Thoracic aorta (tissue), 2 donors: ENCODE data around the gene LAMA1. TPM values are rescaled to one million over a fixed set of nuclear protein-coding genes. Genes with fewer than 3 reads are reported as not detected.

Experiments used
- ATAC-seq: fragments of 150-250 bp; one replicate; pipeline ENCODE4 v1.8.0; 2017; ENCODE audit warnings: low read depth; ENCODE audit not compliant: insufficient number of reproducible peaks, low FRiP score
- DNase-seq: peaks from one replicate; pipeline ENCODE4 v3.0.0-alpha.2; 2020; ENCODE audit warnings: low spot score
- H3K27ac ChIP-seq, 2 donors: fragments of 200-600 bp; sonication (generic); 1 replicate in 1 of 2; 2 replicates in 1 of 2; pipeline ENCODE4 v1.5.1; 2016; ENCODE audit warnings: mild to moderate bottlenecking in 2 of 2, moderate library complexity in 2 of 2
- H3K27me3 ChIP-seq: fragments of 200-600 bp; sonication (generic); replicated peaks from 2 replicates; pipeline ENCODE4 v1.6.0; 2016; ENCODE audit warnings: mild to moderate bottlenecking; ENCODE audit not compliant: insufficient read depth
- H3K36me3 ChIP-seq: fragments of 200-600 bp; sonication (generic); one replicate; pipeline ENCODE4 v1.5.1; 2016
- H3K4me1 ChIP-seq, 2 donors: fragments of 200-600 bp; sonication (generic); 1 replicate in 1 of 2; 2 replicates in 1 of 2; pipeline versions ENCODE4 v1.5.1 to v1.6.0; 2016; ENCODE audit warnings: low read depth in 2 of 2, mild to moderate bottlenecking in 1 of 2; ENCODE audit not compliant: control insufficient read depth in 1 of 2
- H3K4me3 ChIP-seq: fragments of 200-600 bp; sonication (generic); 2 replicates; pipeline ENCODE4 v1.5.1; 2016; ENCODE audit warnings: mild to moderate bottlenecking
- H3K9me3 ChIP-seq: fragments of 200-600 bp; sonication (generic); 2 replicates; pipeline ENCODE4 v1.5.1; 2016
- CTCF ChIP-seq: fragments of 200-600 bp; sonication (generic); IDR thresholded peaks from one replicate; pipeline ENCODE4 v1.5.1; 2019; ENCODE audit warnings: antibody characterized with exemption
- total RNA-seq, 2 donors: library from RNA; depleted of rRNA; stranded (reverse); fragments of >200 nt; gene quantifications; one replicate each; pipeline versions ENCODE4 v1.1.0 to v1.2.3, GENCODE V29; 2016

The LAMA1 gene
- total RNA-seq, 2 donors from 2014 or later: 0.56 TPM; not detected in 1

- Histone ChIP-seq H3K27me3 (no peaks in the 10 kb centered on the region), H3K4me3 (no peak overlapping the region), H3K4me1 (no peaks in the 10 kb centered on the region), H3K27ac (no peak overlapping the region), H3K36me3 (no peaks in the 10 kb centered on the region), H3K9me3 (no peaks in the 10 kb centered on the region)
- ATAC-seq (no peak), DNase-seq (no peak)
- TF ChIP-seq CTCF: no peak
Measured at GRCh38 chr18:6960656-6961055, 156.9 kb downstream of the LAMA1 start.

- H3K27ac ChIP-seq: no peak overlapping the region
- H3K4me3 ChIP-seq: no peak overlapping the region
- no peaks in the 10 kb centered on the region for H3K36me3 ChIP-seq
- H3K9me3 ChIP-seq: no peaks in the 10 kb centered on the region
- no peaks in the 10 kb centered on the region for H3K4me1 ChIP-seq
- no peak for TF ChIP-seq CTCF
- H3K27me3 ChIP-seq: no peaks in the 10 kb centered on the region
- DNase-seq: no peak
- ATAC-seq: no peak
Measured at GRCh38 chr18:6960124-6960523, 157.5 kb downstream of the LAMA1 start.

GRCh38 chr18:6959110-6959509 lies 158.5 kb downstream of the LAMA1 start:
- no peaks in the 10 kb centered on the region for H3K27me3 ChIP-seq
- H3K4me3 ChIP-seq: no peak overlapping the region
- no peaks in the 10 kb centered on the region for H3K9me3 ChIP-seq
- no peak overlapping the region for H3K27ac ChIP-seq
- TF ChIP-seq CTCF: no peak
- no peaks in the 10 kb centered on the region for H3K36me3 ChIP-seq
- no peaks in the 10 kb centered on the region for H3K4me1 ChIP-seq
- DNase-seq (no peak), ATAC-seq (no peak)

GRCh38 chr18:6956999-6957398 lies 160.6 kb downstream of the LAMA1 start:
- H3K27ac ChIP-seq: no peak overlapping the region
- DNase-seq (no peak), ATAC-seq (no peak)
- no peaks in the 10 kb centered on the region for H3K27me3 ChIP-seq
- H3K36me3 ChIP-seq: no peaks in the 10 kb centered on the region
- H3K4me3 ChIP-seq: no peak overlapping the region
- H3K9me3 ChIP-seq: no peaks in the 10 kb centered on the region
- no peaks in the 10 kb centered on the region for H3K4me1 ChIP-seq
- TF ChIP-seq CTCF: no peak

GRCh38 chr18:6956495-6956894 lies 161.1 kb downstream of the LAMA1 start:
- Histone ChIP-seq H3K9me3 (no peaks in the 10 kb centered on the region), H3K4me3 (no peak overlapping the region), H3K36me3 (no peaks in the 10 kb centered on the region), H3K27ac (no peak overlapping the region), H3K27me3 (no peaks in the 10 kb centered on the region), H3K4me1 (no peaks in the 10 kb centered on the region)
- TF ChIP-seq CTCF: no peak
- ATAC-seq (no peak), DNase-seq (no peak)
